ENCODE measurements around the gene MYRFL.

The MYRFL gene

DNA sequence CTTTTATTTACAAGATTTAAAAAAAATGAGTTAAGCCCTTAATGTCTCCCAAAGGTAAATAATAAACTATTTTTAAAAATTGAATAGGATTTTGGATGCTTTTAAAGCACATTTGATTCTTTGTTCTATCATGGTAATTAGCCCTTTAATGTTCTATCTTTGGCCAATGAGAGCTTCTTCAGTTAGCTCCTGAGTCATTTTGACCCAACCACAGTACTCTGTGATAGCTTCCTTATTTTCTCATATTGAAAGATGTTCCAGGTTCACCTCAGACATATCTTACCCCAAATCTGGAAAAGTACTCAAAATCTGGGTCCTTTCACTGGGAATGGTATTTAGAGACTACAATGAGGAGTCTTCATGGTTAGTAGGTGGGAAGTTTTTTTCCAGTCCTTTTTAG lies 98.0 kb downstream of the MYRFL start:
- no peak for DNase-seq (ENCODE audit: low read depth)
- TF ChIP-seq, protein P1, sequence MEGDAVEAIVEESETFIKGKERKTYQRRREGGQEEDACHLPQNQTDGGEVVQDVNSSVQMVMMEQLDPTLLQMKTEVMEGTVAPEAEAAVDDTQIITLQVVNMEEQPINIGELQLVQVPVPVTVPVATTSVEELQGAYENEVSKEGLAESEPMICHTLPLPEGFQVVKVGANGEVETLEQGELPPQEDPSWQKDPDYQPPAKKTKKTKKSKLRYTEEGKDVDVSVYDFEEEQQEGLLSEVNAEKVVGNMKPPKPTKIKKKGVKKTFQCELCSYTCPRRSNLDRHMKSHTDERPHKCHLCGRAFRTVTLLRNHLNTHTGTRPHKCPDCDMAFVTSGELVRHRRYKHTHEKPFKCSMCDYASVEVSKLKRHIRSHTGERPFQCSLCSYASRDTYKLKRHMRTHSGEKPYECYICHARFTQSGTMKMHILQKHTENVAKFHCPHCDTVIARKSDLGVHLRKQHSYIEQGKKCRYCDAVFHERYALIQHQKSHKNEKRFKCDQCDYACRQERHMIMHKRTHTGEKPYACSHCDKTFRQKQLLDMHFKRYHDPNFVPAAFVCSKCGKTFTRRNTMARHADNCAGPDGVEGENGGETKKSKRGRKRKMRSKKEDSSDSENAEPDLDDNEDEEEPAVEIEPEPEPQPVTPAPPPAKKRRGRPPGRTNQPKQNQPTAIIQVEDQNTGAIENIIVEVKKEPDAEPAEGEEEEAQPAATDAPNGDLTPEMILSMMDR (IDR thresholded peaks at IDR 0.05; ENCODE audit: low read depth, low read length, missing control alignments), result no peak
- no peak overlapping the region for H3K4me3 ChIP-seq (ENCODE audit: low read depth, low read length)

DNA sequence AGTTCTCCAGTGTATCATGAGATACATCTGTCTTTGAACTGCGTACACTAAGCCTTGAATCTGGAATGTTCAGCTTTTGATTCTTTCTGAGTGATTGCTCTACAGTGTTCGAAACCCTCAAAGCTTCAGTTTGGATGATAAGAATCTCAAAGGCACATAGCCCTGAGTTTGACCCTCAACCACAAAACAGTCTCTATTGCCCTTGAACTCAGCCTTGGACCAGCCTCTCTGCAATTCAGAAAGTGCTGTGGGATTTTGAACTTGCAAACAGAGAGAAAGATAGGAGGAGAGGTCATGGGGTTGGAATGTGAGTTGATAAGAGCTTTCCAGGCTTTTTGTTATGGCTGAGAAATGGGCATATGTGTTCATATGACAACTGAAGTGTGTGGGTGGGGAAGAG lies 100.3 kb downstream of the MYRFL start:
- TF ChIP-seq, protein P1 (IDR thresholded peaks at IDR 0.05; ENCODE audit: low read depth, low read length, missing control alignments), result no peak
- no peak overlapping the region for H3K4me3 ChIP-seq (ENCODE audit: low read depth, low read length)
- no peak for DNase-seq (ENCODE audit: low read depth)

DNA sequence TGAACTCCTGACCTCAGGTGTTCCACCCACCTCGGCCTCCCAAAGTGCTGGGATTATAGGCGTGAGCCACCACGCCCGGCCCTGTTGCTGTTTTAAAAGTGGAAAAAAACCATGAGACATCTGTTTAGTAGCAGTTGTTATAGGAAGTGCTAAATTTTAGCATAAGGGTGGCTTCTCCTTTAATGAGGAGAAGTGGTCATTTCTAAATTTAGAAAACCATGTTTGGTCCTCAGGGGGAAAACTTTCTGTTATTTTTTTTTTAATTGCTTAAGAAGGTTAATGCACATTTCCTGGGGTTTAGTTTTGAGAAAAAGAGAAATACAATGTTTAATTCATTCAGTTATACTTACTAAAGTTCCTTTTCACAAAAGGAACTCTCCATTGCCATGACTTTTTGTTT lies 102.1 kb downstream of the MYRFL start:
- no peak for DNase-seq (ENCODE audit: low read depth)
- TF ChIP-seq, protein P1 (IDR thresholded peaks at IDR 0.05; ENCODE audit: low read depth, low read length, missing control alignments), result no peak

DNA sequence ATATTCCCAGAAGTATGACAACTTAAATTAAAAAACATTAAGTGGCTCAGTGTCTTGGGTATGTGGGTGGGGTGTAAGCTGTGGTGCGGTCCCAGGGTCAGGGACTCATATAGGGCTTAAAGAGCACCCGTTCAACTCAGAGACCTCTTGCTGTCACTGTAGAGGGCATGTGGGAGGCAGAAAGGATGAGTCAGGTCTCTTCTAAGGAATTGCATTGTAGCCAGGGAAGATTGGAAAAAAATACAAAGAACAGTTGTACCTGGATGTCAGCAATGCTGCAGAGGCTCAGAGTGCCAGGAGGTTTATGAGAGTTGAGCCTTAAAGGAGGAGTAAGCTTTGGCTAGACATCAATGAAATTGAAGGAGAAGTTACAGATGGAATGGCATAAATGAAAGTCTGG lies 104.1 kb downstream of the MYRFL start:
- H3K4me3 ChIP-seq (ENCODE audit: low read depth, low read length), result no peak overlapping the region
- DNase-seq (ENCODE audit: low read depth), result no peak
- TF ChIP-seq, protein P1 (IDR thresholded peaks at IDR 0.05; ENCODE audit: low read depth, low read length, missing control alignments), result no peak

More for the DNA sequence above, 102.1 kb downstream of the MYRFL start:
- no peak overlapping the region for H3K4me3 ChIP-seq (ENCODE audit: low read depth, low read length)

DNA sequence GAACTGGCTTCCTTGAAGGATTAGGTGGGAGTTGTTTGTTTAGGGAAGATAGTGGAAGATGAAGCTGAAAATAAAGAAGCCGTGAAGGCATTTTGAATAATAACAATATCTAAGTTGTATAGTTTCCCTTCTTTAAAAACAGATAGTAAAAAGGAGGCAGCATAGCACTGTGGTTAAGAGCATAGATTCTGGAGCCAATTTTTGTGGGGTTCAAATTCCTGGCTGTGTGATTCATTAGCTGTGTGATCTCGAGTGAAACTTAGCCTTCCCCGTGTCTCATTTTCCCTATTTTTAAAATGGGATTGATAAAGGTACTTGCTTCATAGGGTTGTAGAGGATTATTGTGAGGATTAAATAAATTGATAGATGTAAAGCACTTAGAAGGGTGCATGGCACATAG lies 104.5 kb downstream of the MYRFL start:
- no peak overlapping the region for H3K4me3 ChIP-seq (ENCODE audit: low read depth, low read length)
- TF ChIP-seq, protein P1 (IDR thresholded peaks at IDR 0.05; ENCODE audit: low read depth, low read length, missing control alignments), result no peak
- no peak for DNase-seq (ENCODE audit: low read depth)

DNA sequence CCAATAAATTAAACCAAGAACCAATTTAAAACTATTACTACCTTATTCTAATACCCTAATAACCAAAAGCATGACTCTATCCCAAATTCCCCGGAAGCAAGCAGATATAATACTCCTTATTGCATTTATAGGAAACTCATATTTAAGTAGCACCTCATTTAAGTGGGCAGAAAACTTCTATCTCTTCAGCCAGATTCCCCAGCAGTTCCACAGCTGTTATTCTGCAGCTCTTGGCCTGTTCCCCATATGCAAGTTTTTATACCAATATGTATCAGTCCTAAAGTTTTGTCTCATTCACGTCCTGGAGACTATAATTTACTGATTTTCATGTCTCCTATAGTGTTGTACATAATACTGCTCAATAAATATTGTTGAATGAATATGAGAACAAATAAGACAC lies 106.5 kb downstream of the MYRFL start:
- H3K4me3 ChIP-seq (ENCODE audit: low read depth, low read length), result no peak overlapping the region
- DNase-seq (ENCODE audit: low read depth), result no peak
- TF ChIP-seq, protein P1 (IDR thresholded peaks at IDR 0.05; ENCODE audit: low read depth, low read length, missing control alignments), result no peak

DNA sequence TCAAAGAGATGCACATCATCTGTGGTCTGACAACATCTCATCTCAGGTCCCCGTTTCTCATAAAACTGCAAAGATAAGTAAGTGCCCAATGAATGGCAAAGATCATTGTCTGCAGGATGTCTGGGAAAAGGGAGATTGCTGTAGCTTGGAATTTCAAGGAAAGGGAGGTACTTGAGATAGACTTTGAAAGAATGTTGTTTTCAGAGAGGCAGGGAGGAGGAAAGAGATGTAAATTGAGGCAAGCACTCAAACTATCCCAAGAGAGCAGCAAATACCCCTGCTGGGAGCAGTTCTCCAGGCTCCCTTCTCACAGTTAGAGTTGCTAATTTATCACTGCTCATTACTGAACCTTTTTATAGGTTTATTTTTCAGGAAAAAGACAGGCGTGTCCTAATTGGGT lies 107.1 kb downstream of the MYRFL start:
- TF ChIP-seq, protein P1 (IDR thresholded peaks at IDR 0.05; ENCODE audit: low read depth, low read length, missing control alignments), result no peak
- H3K4me3 ChIP-seq (ENCODE audit: low read depth, low read length), result no peak overlapping the region
- no peak for DNase-seq (ENCODE audit: low read depth)
